ENCODE measurements around the gene COG2. TPM values are rescaled to one million over a fixed set of nuclear protein-coding genes. Genes with fewer than 3 reads are reported as not detected.

Gene COG2
- total and polyA plus RNA-seq, 2 of the 13 experiments (the other 11 are each of a cell fraction or from before 2014, with no cell fraction given) = 16.8 to 36.3 TPM

- in situ Hi-C loops (cut with HindIII; ENCODE audit: extremely low pct_ligation_motif_present, low pct_unique_long_range_greater_than_20kb) = loop anchor here (5.0 kb wide), 1 partner anchor 59 kb away; the partner anchor contains the start of gene COG2
- Histone ChIP-seq H3K36me3 (replicated peaks in 1 of 2; ENCODE audit: control insufficient read depth in 1 of 2, insufficient read depth in 2 of 2, low read length in 2 of 2) (peaks cover 14 to 32% of the 10 kb centered on the region in 2 experiments), H4K20me1 (ENCODE audit: insufficient read depth, low read length) (peaks cover 33% of the 10 kb centered on the region; the same call in 1 of the 2 replicates), H3K4me3 (replicated peaks in 1 of 3; ENCODE audit: insufficient read depth in 1 of 3, low read depth in 2 of 3, low read length in 3 of 3) (no peak overlapping the region), H3K27ac (ENCODE audit: extremely low read length, insufficient read depth, low read length) (peak overlapping the region; percentile 89), H3K9ac (ENCODE audit: insufficient read depth, low read depth, low read length) (peak overlapping the region; percentile 53; the same call in 1 of the 2 replicates), H3K4me2 (ENCODE audit: low read depth, low read length) (peak overlapping the region; percentile 45; the same call in 1 of the 2 replicates), H3K79me2 (ENCODE audit: insufficient read depth, low read length) (peaks cover 11% of the 10 kb centered on the region), H3K27me3 (ENCODE audit: control insufficient read depth in 1 of 2, insufficient read depth in 2 of 2, low read length in 2 of 2) (no peaks in the 10 kb centered on the region), H3K4me1 (ENCODE audit: insufficient read depth, low read length) (peaks cover 72% of the 10 kb centered on the region), H3K9me3 (ENCODE audit: low read length) (no peaks in the 10 kb centered on the region), H2AFZ (ENCODE audit: low read length) (no peak overlapping the region)
- FAIRE-seq (no peak), DNase-seq (ENCODE audit: low spot score) (no peak), ATAC-seq (no peak)
- WGBS (ENCODE audit: low lambda C conversion rate) = 98% methylated on average over 17 of the region's 17 CpGs
- intact Hi-C loops (cut with micrococcal nuclease; ENCODE audit: unreplicated experiment) = no loop called here
- ChIA-PET CTCF (ENCODE audit: low intra/inter-chr PET ratio, low total read pairs) (no interaction called here), POLR2A (interaction anchor here (1.0 to 5.3 kb wide), 4 partner anchors 11 to 52 kb away, joined by 3 to 94 read pairs (median 8); partner anchors contain the start of gene AGT)
- no TSS peak for BruUV-seq (replicated peaks)
- no peak for TF ChIP-seq KAT7 (CRISPR knock-in tag; IDR thresholded peaks at IDR 0.05; ENCODE audit: borderline replicate concordance)
- no peak for TF ChIP-seq KDM5A (IDR thresholded peaks at IDR 0.05; ENCODE audit: borderline replicate concordance, low read length)
- peak; percentile 77 for TF ChIP-seq RBM22 (optimal IDR thresholded peaks at IDR 0.05; ENCODE audit: low read length)
- no peak for TF ChIP-seq CAMTA2 (CRISPR knock-in tag; IDR thresholded peaks at IDR 0.05; ENCODE audit: borderline replicate concordance)
- no peak for TF ChIP-seq ZNF644 (CRISPR knock-in tag; IDR thresholded peaks at IDR 0.05; ENCODE audit: low read depth)
- no peak for TF ChIP-seq EHMT2 (IDR thresholded peaks at IDR 0.05; ENCODE audit: borderline replicate concordance, low read depth, low read length)
- TF ChIP-seq, protein P1, sequence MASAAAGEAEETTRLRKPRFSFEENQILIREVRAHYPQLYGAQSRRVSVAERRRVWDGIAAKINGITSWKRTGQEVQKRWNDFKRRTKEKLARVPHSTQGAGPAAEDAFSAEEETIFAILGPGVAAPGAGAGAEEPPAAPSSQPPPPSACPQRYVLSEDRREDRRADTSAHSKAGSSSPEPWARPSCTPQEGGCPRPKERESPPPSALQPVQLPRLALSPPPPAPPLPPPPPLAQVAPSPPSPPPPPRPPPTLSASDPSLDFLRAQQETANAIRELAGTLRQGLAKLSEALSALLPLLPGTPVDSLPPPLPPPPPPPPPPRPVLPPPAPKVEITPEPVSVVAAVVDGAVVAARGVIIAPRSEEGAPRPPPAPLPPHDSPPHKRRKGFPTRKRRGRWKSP (CRISPR knock-in tag; IDR thresholded peaks at IDR 0.05) = 0 out of 2 replicates have a peak, but pooled peaks have one; percentile 7
- TF ChIP-seq, protein P2, sequence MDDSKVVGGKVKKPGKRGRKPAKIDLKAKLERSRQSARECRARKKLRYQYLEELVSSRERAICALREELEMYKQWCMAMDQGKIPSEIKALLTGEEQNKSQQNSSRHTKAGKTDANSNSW (CRISPR knock-in tag; IDR thresholded peaks at IDR 0.05; ENCODE audit: borderline replicate concordance) = 0 out of 2 replicates have a peak, but pooled peaks have one; percentile 37
- no peak for TF ChIP-seq DMAP1 (CRISPR knock-in tag; IDR thresholded peaks at IDR 0.05)
- TF ChIP-seq ATF7-NPFF (CRISPR knock-in tag; IDR thresholded peaks at IDR 0.05; ENCODE audit: low read depth) = peak; percentile 29; the same call in 1 of the 2 replicates
- TF ChIP-seq SP140L (CRISPR knock-in tag; IDR thresholded peaks at IDR 0.05; ENCODE audit: borderline replicate concordance) = no peak
- no peak for TF ChIP-seq IRF2 (CRISPR knock-in tag; IDR thresholded peaks at IDR 0.05)
- TF ChIP-seq TOE1 (CRISPR knock-in tag; IDR thresholded peaks at IDR 0.05) = no peak
- TF ChIP-seq ZNF235 (CRISPR knock-in tag; IDR thresholded peaks at IDR 0.05; ENCODE audit: borderline replicate concordance) = no peak
- TF ChIP-seq NRL (CRISPR knock-in tag; IDR thresholded peaks at IDR 0.05; ENCODE audit: borderline replicate concordance) = peak; percentile 53; the same call in 1 of the 2 replicates
- no peak for TF ChIP-seq HNF4G (IDR thresholded peaks at IDR 0.05; ENCODE audit: borderline replicate concordance, low read depth, low read length)
- TF ChIP-seq HNF4G (CRISPR knock-in tag; IDR thresholded peaks at IDR 0.05; ENCODE audit: borderline replicate concordance, low read depth) = no peak
- peak; percentile 23; the same call in 1 of the 2 replicates for TF ChIP-seq ZC3H4 (CRISPR knock-in tag; IDR thresholded peaks at IDR 0.05; ENCODE audit: borderline replicate concordance)
- TF ChIP-seq GATAD2A (CRISPR knock-in tag; IDR thresholded peaks at IDR 0.05) = no peak
- TF ChIP-seq ZBTB33 (CRISPR knock-in tag; IDR thresholded peaks at IDR 0.05) = peak; percentile 77
- TF ChIP-seq ZNF577 (CRISPR knock-in tag; IDR thresholded peaks at IDR 0.05; ENCODE audit: borderline replicate concordance, low read depth) = no peak
- TF ChIP-seq ZNF225 (CRISPR knock-in tag; IDR thresholded peaks at IDR 0.05) = no peak
- TF ChIP-seq, protein P3, sequence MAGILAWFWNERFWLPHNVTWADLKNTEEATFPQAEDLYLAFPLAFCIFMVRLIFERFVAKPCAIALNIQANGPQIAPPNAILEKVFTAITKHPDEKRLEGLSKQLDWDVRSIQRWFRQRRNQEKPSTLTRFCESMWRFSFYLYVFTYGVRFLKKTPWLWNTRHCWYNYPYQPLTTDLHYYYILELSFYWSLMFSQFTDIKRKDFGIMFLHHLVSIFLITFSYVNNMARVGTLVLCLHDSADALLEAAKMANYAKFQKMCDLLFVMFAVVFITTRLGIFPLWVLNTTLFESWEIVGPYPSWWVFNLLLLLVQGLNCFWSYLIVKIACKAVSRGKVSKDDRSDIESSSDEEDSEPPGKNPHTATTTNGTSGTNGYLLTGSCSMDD (CRISPR knock-in tag; IDR thresholded peaks at IDR 0.05) = 0 out of 2 replicates have a peak, but pooled peaks have one; percentile 37
Observed at GRCh38 chr1:230701434-230701833, 59.2 kb downstream of the COG2 start.
